Endodermal cell (in vitro differentiated cells): Measurements from ENCODE around the gene SYT1. TPM values are rescaled to one million over a fixed set of nuclear protein-coding genes. Genes with fewer than 3 reads are reported as not detected.

Experiments
- DNase-seq: peaks from one replicate; pipeline ENCODE4 v3.0.0-alpha.2; 2017
- H3K27ac ChIP-seq: 2 replicates; pipeline ENCODE4 v1.5.1; 2013; ENCODE audit warnings: mild to moderate bottlenecking, low read depth, low read length, moderate library complexity
- H3K27me3 ChIP-seq: 2 replicates; pipeline ENCODE4 v1.6.1; 2013; ENCODE audit warnings: mild to moderate bottlenecking, low read length, moderate library complexity; ENCODE audit not compliant: insufficient read depth, control insufficient read depth, poor library complexity, severe bottlenecking
- H3K36me3 ChIP-seq: 2 replicates; pipeline ENCODE4 v1.7.0; 2013; ENCODE audit warnings: mild to moderate bottlenecking, low read length, moderate library complexity; ENCODE audit not compliant: control insufficient read depth, insufficient read depth
- H3K4me1 ChIP-seq: one replicate; pipeline ENCODE4 v1.7.0; 2013; ENCODE audit warnings: low read length; ENCODE audit not compliant: control insufficient read depth, insufficient read depth
- H3K4me3 ChIP-seq: 2 replicates; pipeline ENCODE4 v1.5.1; 2013; ENCODE audit warnings: mild to moderate bottlenecking, low read length, moderate library complexity
- H3K9ac ChIP-seq: 2 replicates; pipeline ENCODE4 v1.6.1; 2013; ENCODE audit warnings: mild to moderate bottlenecking, low read length, moderate library complexity; ENCODE audit not compliant: poor library complexity, severe bottlenecking; ENCODE audit errors: extremely low read depth
- H3K9me3 ChIP-seq: 2 replicates; pipeline ENCODE4 v1.6.1; 2013; ENCODE audit warnings: mild to moderate bottlenecking, low read length, moderate library complexity; ENCODE audit not compliant: control insufficient read depth
- H3K27ac Mint-ChIP-seq: 2 replicates; pipeline ENCODE4 v1.8.0; 2020; ENCODE audit warnings: mixed read lengths
- H3K27me3 Mint-ChIP-seq: 2 replicates; pipeline ENCODE4 v1.8.0; 2021; ENCODE audit warnings: mild to moderate bottlenecking, mixed read lengths; ENCODE audit not compliant: insufficient read depth
- H3K36me3 Mint-ChIP-seq: 2 replicates; pipeline ENCODE4 v1.8.0; 2020; ENCODE audit warnings: low read depth, mixed read lengths
- H3K4me1 Mint-ChIP-seq: 2 replicates; pipeline ENCODE4 v1.8.0; 2020; ENCODE audit warnings: mixed read lengths
- H3K4me3 Mint-ChIP-seq: 2 replicates; pipeline ENCODE4 v1.8.0; 2020; ENCODE audit warnings: mild to moderate bottlenecking, moderate library complexity, mixed read lengths
- H3K9me3 Mint-ChIP-seq: 2 replicates; pipeline ENCODE4 v1.8.0; 2020; ENCODE audit warnings: mild to moderate bottlenecking, mixed read lengths
- WGBS, 2 experiments: methylation state at CpG; one replicate each; pipeline versions ENCODE4 v1.1.5 to v1.1.7; 2013; ENCODE audit warnings: missing lambda C conversion rate in 2 of 2, mixed read lengths in 1 of 2; ENCODE audit not compliant: insufficient coverage in 1 of 2, insufficient read length in 1 of 2; 5-methylcytosine and 5-hydroxymethylcytosine counted together
- total RNA-seq, 2 donors: library from RNA; stranded (reverse); fragmentation: NEBNext Ultra II Directional in 1 of 2; extraction: Animal tissue kit (Norgen Biotek cat#: 25700) in 1 of 2; gene quantifications; 2 replicates in 1 of 2; 3 replicates in 1 of 2; pipeline ENCODE4 v1.2.1, GENCODE V29; 2021
- TF ChIP-seq, protein P1 (sequence below): fragments of 200-600 bp; sonication (generic); conservative IDR thresholded peaks from 2 replicates; pipeline ENCODE4 v1.5.0; 2021; ENCODE audit warnings: antibody characterized with exemption, mild to moderate bottlenecking

Gene SYT1
- total RNA-seq, 2 donors from 2014 or later: 6.8 to 10.7 TPM

DNA sequence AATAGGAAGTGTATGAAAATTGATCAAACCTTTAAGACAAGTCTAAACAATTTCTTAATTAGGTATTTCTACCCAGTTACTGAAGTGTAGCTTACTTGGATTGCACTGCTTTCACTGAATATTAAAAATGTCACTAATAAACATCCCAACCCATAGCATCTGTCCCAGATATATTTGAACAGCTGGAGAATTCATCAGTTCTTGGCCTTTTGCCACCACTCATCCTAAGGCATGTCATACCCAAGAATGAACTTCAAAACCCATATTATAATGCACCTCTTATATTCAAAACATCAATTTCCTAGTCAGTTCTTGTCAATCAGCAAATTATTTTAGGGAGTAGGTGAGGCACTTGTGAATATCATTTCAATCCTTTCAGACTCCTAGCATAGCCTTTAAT is 433.9 kb downstream of the SYT1 start:
- peaks cover 5% of the 10 kb centered on the region for H3K4me1 Mint-ChIP-seq
- H3K36me3 Mint-ChIP-seq: no peaks in the 10 kb centered on the region
- no peaks in the 10 kb centered on the region for H3K27me3 Mint-ChIP-seq
- Histone ChIP-seq H3K4me1 (no peaks in the 10 kb centered on the region), H3K27me3 (no peaks in the 10 kb centered on the region), H3K9ac (no peak overlapping the region), H3K36me3 (no peaks in the 10 kb centered on the region), H3K9me3 (no peaks in the 10 kb centered on the region), H3K27ac (no peak overlapping the region), H3K4me3 (no peak overlapping the region)
- H3K9me3 Mint-ChIP-seq: no peaks in the 10 kb centered on the region
- H3K27ac Mint-ChIP-seq: no peak overlapping the region
- TF ChIP-seq, protein P1, sequence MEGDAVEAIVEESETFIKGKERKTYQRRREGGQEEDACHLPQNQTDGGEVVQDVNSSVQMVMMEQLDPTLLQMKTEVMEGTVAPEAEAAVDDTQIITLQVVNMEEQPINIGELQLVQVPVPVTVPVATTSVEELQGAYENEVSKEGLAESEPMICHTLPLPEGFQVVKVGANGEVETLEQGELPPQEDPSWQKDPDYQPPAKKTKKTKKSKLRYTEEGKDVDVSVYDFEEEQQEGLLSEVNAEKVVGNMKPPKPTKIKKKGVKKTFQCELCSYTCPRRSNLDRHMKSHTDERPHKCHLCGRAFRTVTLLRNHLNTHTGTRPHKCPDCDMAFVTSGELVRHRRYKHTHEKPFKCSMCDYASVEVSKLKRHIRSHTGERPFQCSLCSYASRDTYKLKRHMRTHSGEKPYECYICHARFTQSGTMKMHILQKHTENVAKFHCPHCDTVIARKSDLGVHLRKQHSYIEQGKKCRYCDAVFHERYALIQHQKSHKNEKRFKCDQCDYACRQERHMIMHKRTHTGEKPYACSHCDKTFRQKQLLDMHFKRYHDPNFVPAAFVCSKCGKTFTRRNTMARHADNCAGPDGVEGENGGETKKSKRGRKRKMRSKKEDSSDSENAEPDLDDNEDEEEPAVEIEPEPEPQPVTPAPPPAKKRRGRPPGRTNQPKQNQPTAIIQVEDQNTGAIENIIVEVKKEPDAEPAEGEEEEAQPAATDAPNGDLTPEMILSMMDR: no peak
- no peak for DNase-seq
- H3K4me3 Mint-ChIP-seq: no peak overlapping the region

DNA sequence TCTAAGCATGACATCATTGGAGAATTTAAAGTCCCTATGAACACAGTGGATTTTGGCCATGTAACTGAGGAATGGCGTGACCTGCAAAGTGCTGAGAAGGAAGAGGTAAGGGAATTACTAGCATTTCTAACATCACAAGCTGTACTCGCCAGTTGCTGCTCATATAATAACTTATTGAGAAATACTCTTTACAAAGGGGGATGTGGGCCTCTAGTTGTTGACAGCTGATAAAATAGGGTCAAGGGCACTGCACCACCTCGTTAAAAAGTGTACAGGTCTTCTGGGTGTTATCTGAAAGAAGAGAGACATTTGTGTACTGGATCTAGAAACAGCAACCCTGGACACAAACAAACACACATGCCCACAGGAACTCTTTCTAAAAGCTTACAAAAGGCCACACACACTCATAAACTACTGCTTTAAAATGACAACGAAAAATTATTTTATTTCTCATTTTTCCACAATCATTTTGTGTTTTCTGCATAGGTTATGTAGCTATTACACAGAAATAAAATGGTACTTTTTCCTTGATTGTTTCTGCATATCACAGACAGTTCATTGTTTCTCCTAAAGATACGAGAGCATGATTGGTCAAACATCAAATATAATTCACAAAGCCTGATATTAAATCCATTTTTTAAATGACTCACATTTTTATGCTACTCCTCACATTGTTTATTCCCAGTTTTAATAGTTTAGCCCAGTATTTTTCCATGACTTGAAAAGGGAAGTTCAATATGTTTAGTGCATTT is 435.0 kb downstream of the SYT1 start:
- Mint-ChIP-seq H3K36me3 (no peaks in the 10 kb centered on the region), H3K27ac (no peak overlapping the region), H3K9me3 (no peaks in the 10 kb centered on the region), H3K4me1 (peaks cover 4% of the 10 kb centered on the region), H3K27me3 (no peaks in the 10 kb centered on the region), H3K4me3 (no peak overlapping the region)
- Histone ChIP-seq H3K9me3 (no peaks in the 10 kb centered on the region), H3K27me3 (no peaks in the 10 kb centered on the region), H3K4me3 (no peak overlapping the region), H3K4me1 (no peaks in the 10 kb centered on the region), H3K9ac (no peak overlapping the region), H3K36me3 (no peaks in the 10 kb centered on the region), H3K27ac (no peak overlapping the region)
- TF ChIP-seq, protein P1: no peak
- no peak for DNase-seq
- WGBS, 2 experiments: 85 to 89% methylated on average over 4 of the region's 5 CpGs

DNA sequence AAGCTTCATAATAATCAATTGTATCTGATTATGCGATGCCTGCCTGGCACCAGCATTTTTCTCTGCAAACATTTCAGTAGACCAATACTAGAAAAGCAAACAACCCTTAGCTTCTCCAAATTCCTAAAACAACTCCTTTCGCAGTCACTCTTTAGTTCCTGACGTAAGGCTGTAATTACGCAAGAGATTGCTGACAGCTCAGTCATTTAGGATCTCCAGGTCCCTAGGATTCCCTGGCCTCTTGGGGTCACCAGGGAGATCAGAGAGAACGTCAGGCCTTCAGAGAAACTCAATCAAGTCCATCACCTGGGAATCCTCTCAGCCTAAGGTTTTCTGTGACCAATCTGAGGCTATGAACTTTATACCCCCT is 435.6 kb downstream of the SYT1 start:
- Mint-ChIP-seq H3K4me1 (no peaks in the 10 kb centered on the region), H3K9me3 (no peaks in the 10 kb centered on the region), H3K27me3 (no peaks in the 10 kb centered on the region), H3K4me3 (no peak overlapping the region), H3K27ac (no peak overlapping the region), H3K36me3 (no peaks in the 10 kb centered on the region)
- Histone ChIP-seq H3K9me3 (no peaks in the 10 kb centered on the region), H3K4me3 (no peak overlapping the region), H3K9ac (no peak overlapping the region), H3K27me3 (no peaks in the 10 kb centered on the region), H3K27ac (no peak overlapping the region), H3K4me1 (no peaks in the 10 kb centered on the region), H3K36me3 (no peaks in the 10 kb centered on the region)
- DNase-seq: no peak
- WGBS, 2 experiments: 86 to 91% methylated on average over 5 of the region's 5 CpGs
- TF ChIP-seq, protein P1: no peak
